CD14-positive monocyte (primary cell): Measurements from ENCODE around the gene ZNF416. TPM values are rescaled to one million over a fixed set of nuclear protein-coding genes. Genes with fewer than 3 reads are reported as not detected.

Experiments used
- DNase-seq, 3 donors: peaks; one replicate each; pipeline ENCODE4 v3.0.0-alpha.2; 2011 to 2022
- H2AFZ ChIP-seq: 2 replicates; pipeline ENCODE4 v1.6.0; 2012; ENCODE audit warnings: mild to moderate bottlenecking, low read depth, low read length, inconsistent platforms; ENCODE audit not compliant: insufficient read depth, poor library complexity, severe bottlenecking
- H3K27ac ChIP-seq, 2 donors: 1 replicate in 1 of 2; 2 replicates in 1 of 2; pipeline ENCODE4 v1.5.1; 2012 to 2013; ENCODE audit warnings: low read length in 2 of 2, control low read depth in 1 of 2, inconsistent platforms in 1 of 2, low read depth in 1 of 2, mild to moderate bottlenecking in 1 of 2
- H3K27me3 ChIP-seq, 2 donors: one replicate each; pipeline versions ENCODE4 v1.6.0 to v1.6.1; 2011 to 2013; ENCODE audit warnings: low read length in 2 of 2; ENCODE audit not compliant: control insufficient read depth in 2 of 2, insufficient read depth in 2 of 2
- H3K36me3 ChIP-seq, 2 donors: replicated peaks in 1 of 2; 1 replicate in 1 of 2; 2 replicates in 1 of 2; pipeline versions ENCODE4 v1.5.1 to v1.6.1; 2012 to 2013; ENCODE audit warnings: low read length in 2 of 2, control low read depth in 1 of 2, inconsistent platforms in 1 of 2, mild to moderate bottlenecking in 1 of 2; ENCODE audit not compliant: insufficient read depth in 2 of 2, control insufficient read depth in 1 of 2
- H3K4me1 ChIP-seq, 2 donors: 1 replicate in 1 of 2; 2 replicates in 1 of 2; pipeline versions ENCODE4 v1.5.1 to v1.6.1; 2012 to 2013; ENCODE audit warnings: low read length in 2 of 2, control low read depth in 1 of 2, inconsistent platforms in 1 of 2, mild to moderate bottlenecking in 1 of 2, moderate library complexity in 1 of 2; ENCODE audit not compliant: insufficient read depth in 2 of 2, control insufficient read depth in 1 of 2
- H3K4me2 ChIP-seq: replicated peaks from 2 replicates; pipeline ENCODE3; 2012; ENCODE audit warnings: low read length, moderate library complexity, mild to moderate bottlenecking; ENCODE audit not compliant: poor library complexity, severe bottlenecking; ENCODE audit errors: extremely low read depth
- H3K4me3 ChIP-seq, 3 experiments: fragments of 200-600 bp in 1 of 3; sonication (generic) in 1 of 3; replicated peaks in 1 of 3; 1 replicate in 2 of 3; 2 replicates in 1 of 3; pipeline ENCODE4 v1.5.1; 2011 to 2013; ENCODE audit warnings: low read length in 3 of 3, mild to moderate bottlenecking in 3 of 3, control low read depth in 2 of 3, low read depth in 2 of 3, inconsistent platforms in 1 of 3, moderate library complexity in 1 of 3
- H3K79me2 ChIP-seq: 2 replicates; pipeline ENCODE4 v1.6.0; 2012; ENCODE audit warnings: mild to moderate bottlenecking, control low read depth, inconsistent platforms, low read length, moderate library complexity; ENCODE audit not compliant: insufficient read depth
- H3K9ac ChIP-seq: 2 replicates; pipeline ENCODE4 v1.6.0; 2017; ENCODE audit warnings: low read length, mild to moderate bottlenecking; ENCODE audit not compliant: insufficient read depth, poor library complexity, severe bottlenecking
- H3K9me3 ChIP-seq, 2 donors: replicated peaks in 1 of 2; 1 replicate in 1 of 2; 2 replicates in 1 of 2; pipeline versions ENCODE4 v1.5.1 to v1.6.1; 2012 to 2013; ENCODE audit warnings: low read length in 2 of 2, control low read depth in 1 of 2; ENCODE audit not compliant: control insufficient read depth in 1 of 2, insufficient read depth in 1 of 2
- H4K20me1 ChIP-seq: 2 replicates; pipeline ENCODE4 v1.6.0; 2012; ENCODE audit warnings: mild to moderate bottlenecking, low read length, control low read depth, moderate library complexity; ENCODE audit not compliant: insufficient read depth
- H3K27ac Mint-ChIP-seq, 7 donors: one replicate each; pipeline ENCODE4 v1.8.0; 2020; ENCODE audit warnings: mild to moderate bottlenecking in 7 of 7, mixed read lengths in 7 of 7, moderate library complexity in 6 of 7, inconsistent platforms in 2 of 7
- H3K27me3 Mint-ChIP-seq, 3 donors: one replicate each; pipeline ENCODE4 v1.8.0; 2021 to 2022; ENCODE audit warnings: low read depth in 3 of 3, mild to moderate bottlenecking in 3 of 3, mixed read lengths in 3 of 3, moderate library complexity in 3 of 3, inconsistent platforms in 1 of 3
- H3K36me3 Mint-ChIP-seq, 2 donors: one replicate each; pipeline ENCODE4 v1.8.0; 2020; ENCODE audit warnings: mixed read lengths in 2 of 2, inconsistent platforms in 1 of 2, mild to moderate bottlenecking in 1 of 2
- H3K4me1 Mint-ChIP-seq: one replicate; pipeline ENCODE4 v1.8.0; 2020; ENCODE audit warnings: mild to moderate bottlenecking, mixed read lengths
- H3K4me3 Mint-ChIP-seq, 2 donors: one replicate each; pipeline ENCODE4 v1.8.0; 2020; ENCODE audit warnings: mild to moderate bottlenecking in 2 of 2, mixed read lengths in 2 of 2, moderate library complexity in 1 of 2
- H3K9me3 Mint-ChIP-seq, 7 donors: one replicate each; pipeline ENCODE4 v1.8.0; 2020 to 2022; ENCODE audit warnings: mixed read lengths in 7 of 7, mild to moderate bottlenecking in 6 of 7, moderate library complexity in 6 of 7, inconsistent platforms in 2 of 7
- WGBS: methylation state at CpG from one replicate; pipeline ENCODE4 v1.1.5; 2013; ENCODE audit warnings: missing lambda C conversion rate; ENCODE audit not compliant: insufficient coverage; 5-methylcytosine and 5-hydroxymethylcytosine counted together
- intact Hi-C, 2 donors: fragments of 100-400 bp; cut with micrococcal nuclease; formaldehyde crosslinking; loops; one replicate each; pipeline versions ENCODE4 v1.15.0 to v1.15.1; 2023
- polyA plus RNA-seq, 3 donors: library from polyadenylated mRNA; depleted of rRNA in 1 of 3; unstranded in 2 of 3; stranded (reverse) in 1 of 3; fragments of 300-500 nt in 2 of 3; fragments of >200 nt in 1 of 3; fragmentation: Illumina TruSeq in 2 of 3; gene quantifications; 1 replicate in 2 of 3; 2 replicates in 1 of 3; pipeline ENCODE4 v1.2.3, GENCODE V29; 2012 to 2021
- TF ChIP-seq, protein P1 (sequence below): fragments of 200-600 bp; IDR thresholded peaks from one replicate; pipeline ENCODE4 v1.8.0; 2022; ENCODE audit warnings: antibody characterized with exemption, mild to moderate bottlenecking

The ZNF416 gene
- polyA plus RNA-seq, 3 donors = 0.48 to 2.1 (median 1.4) TPM

- no CpG with 5 or more reads among the region's 4 CpGs for WGBS
- no peak overlapping the region for H2AFZ ChIP-seq
- peaks cover 8 to 35% of the 10 kb centered on the region in 2 donors for H3K36me3 ChIP-seq
- no peak for DNase-seq
- no peak overlapping the region for H3K4me2 ChIP-seq
- intact Hi-C loops = no loop called here
- H3K9me3 Mint-ChIP-seq = peaks cover 52 to 88% (median 77%) of the 10 kb centered on the region in 7 donors
- H3K27me3 ChIP-seq = no peaks in the 10 kb centered on the region
- TF ChIP-seq, protein P1, sequence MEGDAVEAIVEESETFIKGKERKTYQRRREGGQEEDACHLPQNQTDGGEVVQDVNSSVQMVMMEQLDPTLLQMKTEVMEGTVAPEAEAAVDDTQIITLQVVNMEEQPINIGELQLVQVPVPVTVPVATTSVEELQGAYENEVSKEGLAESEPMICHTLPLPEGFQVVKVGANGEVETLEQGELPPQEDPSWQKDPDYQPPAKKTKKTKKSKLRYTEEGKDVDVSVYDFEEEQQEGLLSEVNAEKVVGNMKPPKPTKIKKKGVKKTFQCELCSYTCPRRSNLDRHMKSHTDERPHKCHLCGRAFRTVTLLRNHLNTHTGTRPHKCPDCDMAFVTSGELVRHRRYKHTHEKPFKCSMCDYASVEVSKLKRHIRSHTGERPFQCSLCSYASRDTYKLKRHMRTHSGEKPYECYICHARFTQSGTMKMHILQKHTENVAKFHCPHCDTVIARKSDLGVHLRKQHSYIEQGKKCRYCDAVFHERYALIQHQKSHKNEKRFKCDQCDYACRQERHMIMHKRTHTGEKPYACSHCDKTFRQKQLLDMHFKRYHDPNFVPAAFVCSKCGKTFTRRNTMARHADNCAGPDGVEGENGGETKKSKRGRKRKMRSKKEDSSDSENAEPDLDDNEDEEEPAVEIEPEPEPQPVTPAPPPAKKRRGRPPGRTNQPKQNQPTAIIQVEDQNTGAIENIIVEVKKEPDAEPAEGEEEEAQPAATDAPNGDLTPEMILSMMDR = no peak
- H3K4me1 Mint-ChIP-seq = peaks cover 12% of the 10 kb centered on the region
- H3K4me1 ChIP-seq = peaks cover 12 to 15% of the 10 kb centered on the region in 2 donors
- H3K36me3 Mint-ChIP-seq = peaks cover 29 to 34% of the 10 kb centered on the region in 2 donors
- no peak overlapping the region for H3K4me3 Mint-ChIP-seq
- H3K4me3 ChIP-seq = no peak overlapping the region
- H3K27ac ChIP-seq = no peak overlapping the region
- H3K79me2 ChIP-seq = peaks cover 21% of the 10 kb centered on the region
- peaks cover 0 to 8% (median 2%) of the 10 kb centered on the region in 3 donors for H3K27me3 Mint-ChIP-seq
- H3K9ac ChIP-seq = no peak overlapping the region
- H3K27ac Mint-ChIP-seq = no peak overlapping the region
- no peaks in the 10 kb centered on the region for H4K20me1 ChIP-seq
- peaks cover 71 to 78% of the 10 kb centered on the region in 2 donors for H3K9me3 ChIP-seq
Measured at GRCh38 chr19:57611113-57611512, 32.4 kb upstream of the ZNF416 start.

- Histone ChIP-seq H3K36me3 (peaks cover 20 to 60% of the 10 kb centered on the region in 2 donors), H2AFZ (no peak overlapping the region), H3K9ac (no peak overlapping the region), H3K27ac (no peak overlapping the region), H3K4me2 (no peak overlapping the region), H3K9me3 (peaks cover 89 to 97% of the 10 kb centered on the region in 2 donors), H4K20me1 (no peaks in the 10 kb centered on the region), H3K4me1 (no peaks in the 10 kb centered on the region), H3K4me3 (peak overlapping the region in 1 of 3 experiments; percentile 28), H3K27me3 (no peaks in the 10 kb centered on the region), H3K79me2 (no peaks in the 10 kb centered on the region)
- peaks cover 42 to 58% of the 10 kb centered on the region in 2 donors for H3K36me3 Mint-ChIP-seq
- H3K27ac Mint-ChIP-seq = no peak overlapping the region
- H3K4me1 Mint-ChIP-seq = no peaks in the 10 kb centered on the region
- H3K9me3 Mint-ChIP-seq = peaks cover 67 to 93% (median 90%) of the 10 kb centered on the region in 7 donors
- no peak for DNase-seq
- no peak overlapping the region for H3K4me3 Mint-ChIP-seq
- intact Hi-C loops = no loop called here
- peaks cover 0 to 6% (median 0%) of the 10 kb centered on the region in 3 donors for H3K27me3 Mint-ChIP-seq
- no CpG with 5 or more reads among the region's 5 CpGs for WGBS
- TF ChIP-seq, protein P1 = no peak
Measured at GRCh38 chr19:57606931-57607330, 28.2 kb upstream of the ZNF416 start.
